Adrenal gland (tissue), 12 donors: ENCODE data around the gene SV2C. TPM values are rescaled to one million over a fixed set of nuclear protein-coding genes. Genes with fewer than 3 reads are reported as not detected.

Experiments used
- DNase-seq, 7 donors: peaks; one replicate each; pipeline ENCODE4 v3.0.0-alpha.2; 2019 to 2020
- H3K27ac ChIP-seq, 5 donors: fragments of 200-600 bp; sonication (generic) in 4 of 5; 1 replicate in 3 of 5; 2 replicates in 2 of 5; pipeline versions ENCODE4 v1.5.1 to v1.8.0; 2016 to 2020; ENCODE audit warnings: mild to moderate bottlenecking in 1 of 5
- H3K27me3 ChIP-seq: fragments of 200-600 bp; 2 replicates; pipeline ENCODE4 v1.8.0; 2021
- H3K36me3 ChIP-seq, 2 donors: fragments of 200-600 bp; replicated peaks in 1 of 2; 1 replicate in 1 of 2; 2 replicates in 1 of 2; pipeline versions ENCODE4 v1.5.1 to v1.8.0; 2018 to 2022
- H3K4me1 ChIP-seq, 2 donors: fragments of 200-600 bp; replicated peaks in 1 of 2; 1 replicate in 1 of 2; 2 replicates in 1 of 2; pipeline versions ENCODE4 v1.5.1 to v1.8.0; 2018 to 2021
- H3K4me3 ChIP-seq, 4 donors: fragments of 200-600 bp; sonication (generic) in 3 of 4; one replicate each; pipeline ENCODE4 v1.5.1; 2016 to 2018
- H3K9me3 ChIP-seq, 3 donors: fragments of 200-600 bp; sonication (generic) in 1 of 3; replicated peaks in 1 of 3; 1 replicate in 2 of 3; 2 replicates in 1 of 3; pipeline versions ENCODE4 v1.5.1 to v1.8.0; 2016 to 2021
- POLR2A ChIP-seq, 2 donors: fragments of 450-650 bp; IDR thresholded peaks; one replicate each; pipeline ENCODE4 v1.6.1; 2017; ENCODE audit warnings: antibody characterized with exemption in 2 of 2, mild to moderate bottlenecking in 2 of 2, moderate library complexity in 1 of 2
- WGBS, 4 donors: extraction: QIAGEN DNeasy Blood & Tissue Kit in 2 of 4; methylation state at CpG; one replicate each; pipeline versions ENCODE4 v1.1.5 to v1.1.7; 2013 to 2017; 5-methylcytosine and 5-hydroxymethylcytosine counted together
- intact Hi-C, 2 donors: fragments of 100-400 bp; cut with DNase I; formaldehyde crosslinking; loops; one replicate each; pipeline versions ENCODE4 v1.14.1 to v1.15.0; 2022 to 2023
- polyA plus RNA-seq, 3 donors: library from polyadenylated mRNA; stranded (reverse); fragments of 200-250 nt in 2 of 3; fragments of 350-450 nt in 1 of 3; fragmentation: Illumina TruSeq in 1 of 3; extraction: RNeasy Lipid Tissue Mini Kit (QIAGEN cat#74804) in 1 of 3; gene quantifications; one replicate each; pipeline ENCODE4 v1.2.3, GENCODE V29; 2013 to 2014
- total RNA-seq, 9 donors: library from RNA; depleted of rRNA in 4 of 9; stranded (reverse); fragments of >200 nt in 4 of 9; fragments of 120-200 nt in 1 of 9; fragmentation: NEBNext Ultra II Directional in 1 of 9; extraction: Animal tissue kit (Norgen Biotek cat#: 25700) in 1 of 9; gene quantifications; one replicate each; pipeline versions ENCODE4 v1.1.0 to v1.2.4, GENCODE V29; 2013 to 2023
- TF ChIP-seq, protein P1 (sequence below), 6 experiments: fragments of 450-650 bp in 4 of 6; fragments of 200-600 bp in 2 of 6; sonication (generic) in 1 of 6; IDR thresholded peaks; 1 replicate in 5 of 6; 2 replicates in 1 of 6; pipeline versions ENCODE4 v1.5.1 to v1.8.0; 2016 to 2021; ENCODE audit warnings: antibody characterized with exemption in 6 of 6, mild to moderate bottlenecking in 2 of 6, moderate library complexity in 1 of 6
- donor health status: healthy with polysubstance abuse.
- donor health status: Bipolar disorder and iron deficiency.
- donor health status: DM: yes; HTN: yes; CAD: no.
- donor health status: DM: no; HTN: no; CAD: no.
- donor health status: DM: no; HTN: no; CAD: no.
- donor health status: DM: yes; HTN: yes; CAD: no.

SV2C gene
- total and polyA plus RNA-seq, 12 donors: under 0.01 to 0.96 (median 0.19) TPM; not detected in 1

GRCh38 chr5:76391014-76391413 lies 307.8 kb downstream of the SV2C start:
- no peak overlapping the region for H3K4me3 ChIP-seq
- H3K27ac ChIP-seq: no peak overlapping the region
- 76 to 94% (median 84%) methylated on average over 9 of the region's 9 CpGs for WGBS, 4 donors
- H3K9me3 ChIP-seq: no peaks in the 10 kb centered on the region
- intact Hi-C loops: no loop called here
- TF ChIP-seq, protein P1, sequence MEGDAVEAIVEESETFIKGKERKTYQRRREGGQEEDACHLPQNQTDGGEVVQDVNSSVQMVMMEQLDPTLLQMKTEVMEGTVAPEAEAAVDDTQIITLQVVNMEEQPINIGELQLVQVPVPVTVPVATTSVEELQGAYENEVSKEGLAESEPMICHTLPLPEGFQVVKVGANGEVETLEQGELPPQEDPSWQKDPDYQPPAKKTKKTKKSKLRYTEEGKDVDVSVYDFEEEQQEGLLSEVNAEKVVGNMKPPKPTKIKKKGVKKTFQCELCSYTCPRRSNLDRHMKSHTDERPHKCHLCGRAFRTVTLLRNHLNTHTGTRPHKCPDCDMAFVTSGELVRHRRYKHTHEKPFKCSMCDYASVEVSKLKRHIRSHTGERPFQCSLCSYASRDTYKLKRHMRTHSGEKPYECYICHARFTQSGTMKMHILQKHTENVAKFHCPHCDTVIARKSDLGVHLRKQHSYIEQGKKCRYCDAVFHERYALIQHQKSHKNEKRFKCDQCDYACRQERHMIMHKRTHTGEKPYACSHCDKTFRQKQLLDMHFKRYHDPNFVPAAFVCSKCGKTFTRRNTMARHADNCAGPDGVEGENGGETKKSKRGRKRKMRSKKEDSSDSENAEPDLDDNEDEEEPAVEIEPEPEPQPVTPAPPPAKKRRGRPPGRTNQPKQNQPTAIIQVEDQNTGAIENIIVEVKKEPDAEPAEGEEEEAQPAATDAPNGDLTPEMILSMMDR (IDR thresholded peaks at IDR 0.05): no peak
- no peak for TF ChIP-seq POLR2A (IDR thresholded peaks at IDR 0.05)
- DNase-seq: no peak
- no peaks in the 10 kb centered on the region for H3K27me3 ChIP-seq
- H3K36me3 ChIP-seq: no peaks in the 10 kb centered on the region
- H3K4me1 ChIP-seq: peaks cover 0 to 4% of the 10 kb centered on the region in 2 donors

- DNase-seq: no peak
- Histone ChIP-seq H3K4me3 (no peak overlapping the region), H3K9me3 (no peaks in the 10 kb centered on the region), H3K4me1 (no peaks in the 10 kb centered on the region), H3K27ac (no peak overlapping the region), H3K36me3 (no peaks in the 10 kb centered on the region), H3K27me3 (no peaks in the 10 kb centered on the region)
- intact Hi-C loops: no loop called here
- TF ChIP-seq, protein P1 (IDR thresholded peaks at IDR 0.05): no peak
- no peak for TF ChIP-seq POLR2A (IDR thresholded peaks at IDR 0.05)
- WGBS, 4 donors: 83 to 95% (median 88%) methylated on average over 5 of the region's 5 CpGs
These were observed 310.0 kb downstream of the SV2C start for GRCh38 chr5:76393035-76393680.

GRCh38 chr5:76397200-76397599 lies 314.0 kb downstream of the SV2C start:
- TF ChIP-seq POLR2A (IDR thresholded peaks at IDR 0.05): no peak
- TF ChIP-seq, protein P1 (IDR thresholded peaks at IDR 0.05): no peak

GRCh38 chr5:76399268-76399667 lies 316.1 kb downstream of the SV2C start:
- WGBS, 4 donors: 93 to 97% (median 96%) methylated on average over 2 of the region's 2 CpGs
- no peaks in the 10 kb centered on the region for H3K27me3 ChIP-seq

More at GRCh38 chr5:76397200-76397599, 314.0 kb downstream of the SV2C start:
- DNase-seq: no peak
- H3K36me3 ChIP-seq: no peaks in the 10 kb centered on the region
- no peak overlapping the region for H3K27ac ChIP-seq
- intact Hi-C loops: no loop called here
- no peaks in the 10 kb centered on the region for H3K9me3 ChIP-seq
- no peaks in the 10 kb centered on the region for H3K27me3 ChIP-seq
- H3K4me1 ChIP-seq: peaks cover 0 to 7% of the 10 kb centered on the region in 2 donors
- WGBS, 4 donors: 93 to 97% (median 95%) methylated on average over 2 of the region's 2 CpGs
- H3K4me3 ChIP-seq: no peak overlapping the region

More at GRCh38 chr5:76399268-76399667, 316.1 kb downstream of the SV2C start:
- Histone ChIP-seq H3K4me3 (no peak overlapping the region), H3K36me3 (no peaks in the 10 kb centered on the region), H3K27ac (no peak overlapping the region), H3K4me1 (peaks cover 0 to 9% of the 10 kb centered on the region in 2 donors), H3K9me3 (no peaks in the 10 kb centered on the region)
- intact Hi-C loops: no loop called here
- TF ChIP-seq, protein P1 (IDR thresholded peaks at IDR 0.05): no peak
- no peak for TF ChIP-seq POLR2A (IDR thresholded peaks at IDR 0.05)
- no peak for DNase-seq
